Rectal smooth muscle tissue (tissue), 1 donor: ENCODE data around the gene SPON2.
"Not testable (repeated sequence)": the region's sequence is repeated elsewhere in the genome, so short reads cannot be mapped to it uniquely, and the experiment has no call there.

Experiments
- H3K27ac ChIP-seq: one replicate; pipeline ENCODE4 v1.7.0; 2013; ENCODE audit warnings: low read depth, low read length, inconsistent platforms
- H3K27me3 ChIP-seq: one replicate; pipeline ENCODE4 v1.7.0; 2013; ENCODE audit warnings: low read length; ENCODE audit not compliant: control insufficient read depth, insufficient read depth
- H3K36me3 ChIP-seq: one replicate; pipeline ENCODE4 v1.7.0; 2013; ENCODE audit warnings: low read length; ENCODE audit not compliant: control insufficient read depth, insufficient read depth
- H3K4me1 ChIP-seq: one replicate; pipeline ENCODE4 v1.7.0; 2013; ENCODE audit warnings: low read length; ENCODE audit not compliant: control insufficient read depth, insufficient read depth
- H3K4me3 ChIP-seq: one replicate; pipeline ENCODE4 v1.7.0; 2013; ENCODE audit warnings: low read length
- H3K9ac ChIP-seq: one replicate; pipeline ENCODE4 v1.7.0; 2013; ENCODE audit warnings: low read length

The SPON2 gene

GRCh38 chr4:1130316-1131186 is 41.8 kb downstream of the SPON2 start:
- Histone ChIP-seq H3K27ac (no peak overlapping the region), H3K9ac (no peak overlapping the region), H3K4me1 (no peaks in the 10 kb centered on the region), H3K36me3 (no peaks in the 10 kb centered on the region), H3K4me3 (no peak overlapping the region), H3K27me3 (no peaks in the 10 kb centered on the region)

GRCh38 chr4:1126506-1126905 is 45.9 kb downstream of the SPON2 start:
- H3K27ac ChIP-seq = no peak overlapping the region
- no peaks in the 10 kb centered on the region for H3K4me1 ChIP-seq
- H3K9ac ChIP-seq = no peak overlapping the region
- H3K27me3 ChIP-seq = no peaks in the 10 kb centered on the region
- H3K36me3 ChIP-seq = no peaks in the 10 kb centered on the region
- H3K4me3 ChIP-seq = no peak overlapping the region

GRCh38 chr4:1125466-1125865 is 46.9 kb downstream of the SPON2 start:
- not testable (repeated sequence) for H3K9ac ChIP-seq, H3K4me1 ChIP-seq, H3K27ac ChIP-seq, H3K4me3 ChIP-seq, H3K36me3 ChIP-seq, H3K27me3 ChIP-seq

GRCh38 chr4:1124818-1125217 is 47.6 kb downstream of the SPON2 start:
- H3K9ac ChIP-seq = no peak overlapping the region
- H3K4me3 ChIP-seq = no peak overlapping the region
- H3K4me1 ChIP-seq = no peaks in the 10 kb centered on the region
- H3K27ac ChIP-seq = no peak overlapping the region
- H3K36me3 ChIP-seq = no peaks in the 10 kb centered on the region
- no peaks in the 10 kb centered on the region for H3K27me3 ChIP-seq

GRCh38 chr4:1122505-1122904 is 49.9 kb downstream of the SPON2 start:
- no peaks in the 10 kb centered on the region for H3K4me1 ChIP-seq
- H3K9ac ChIP-seq = no peak overlapping the region
- no peak overlapping the region for H3K4me3 ChIP-seq
- H3K27me3 ChIP-seq = no peaks in the 10 kb centered on the region
- H3K27ac ChIP-seq = no peak overlapping the region
- no peaks in the 10 kb centered on the region for H3K36me3 ChIP-seq
